Lower leg skin (tissue), 3 donors: ENCODE measurements around the gene RANBP3.

Source experiments
- CTCF ChIP-seq, 3 donors: fragments of 450-650 bp; IDR thresholded peaks; one replicate each; pipeline ENCODE4 v1.5.1; 2016; ENCODE audit warnings: antibody characterized with exemption in 3 of 3, mild to moderate bottlenecking in 3 of 3, moderate library complexity in 2 of 3
- POLR2A ChIP-seq, 2 donors: fragments of 450-650 bp; IDR thresholded peaks; one replicate each; pipeline ENCODE4 v1.6.1; 2016 to 2017; ENCODE audit warnings: antibody characterized with exemption in 2 of 2, mild to moderate bottlenecking in 1 of 2, moderate library complexity in 1 of 2

GRCh38 chr19:5895409-5895808, 82.5 kb downstream of the RANBP3 start:
- no peak for TF ChIP-seq CTCF (IDR thresholded peaks at IDR 0.05)
- TF ChIP-seq POLR2A (IDR thresholded peaks at IDR 0.05): no peak
